ACC112 (cell line): Measurements from ENCODE around the gene CADM1.

Experiments
- H2AFZ ChIP-seq: fragments of 200-600 bp; sonication (generic); one replicate; pipeline ENCODE4 v1.6.0; 2017; ENCODE audit warnings: antibody characterized with exemption, low read length; ENCODE audit not compliant: unreplicated experiment
- H3K27ac ChIP-seq: fragments of 200-600 bp; sonication (generic); 2 replicates; pipeline ENCODE4 v1.5.1; 2014; ENCODE audit warnings: low read depth, mild to moderate bottlenecking, antibody characterized with exemption, low read length, moderate library complexity
- H3K27me3 ChIP-seq: fragments of 200-600 bp; sonication (generic); 2 replicates; pipeline ENCODE4 v1.6.1; 2014; ENCODE audit warnings: mild to moderate bottlenecking, antibody characterized with exemption, low read length, moderate library complexity, mixed read lengths; ENCODE audit not compliant: insufficient read depth
- H3K36me3 ChIP-seq: fragments of 200-600 bp; sonication (generic); 2 replicates; pipeline ENCODE4 v1.6.1; 2016; ENCODE audit warnings: mild to moderate bottlenecking, antibody characterized with exemption, low read length, moderate library complexity, mixed read lengths; ENCODE audit not compliant: insufficient read depth
- H3K4me1 ChIP-seq: fragments of 200-600 bp; sonication (generic); one replicate; pipeline ENCODE4 v1.6.1; 2016; ENCODE audit warnings: low read length, mixed read lengths; ENCODE audit not compliant: insufficient read depth, unreplicated experiment, control insufficient read depth
- H3K4me3 ChIP-seq: fragments of 200-600 bp; sonication (generic); 2 replicates; pipeline ENCODE4 v1.5.1; 2014; ENCODE audit warnings: mild to moderate bottlenecking, low read depth, low read length
- H3K79me2 ChIP-seq: fragments of 200-600 bp; sonication (generic); one replicate; pipeline ENCODE4 v1.6.0; 2016; ENCODE audit warnings: low read length; ENCODE audit not compliant: control insufficient read depth, unreplicated experiment, insufficient read depth

Gene CADM1

DNA sequence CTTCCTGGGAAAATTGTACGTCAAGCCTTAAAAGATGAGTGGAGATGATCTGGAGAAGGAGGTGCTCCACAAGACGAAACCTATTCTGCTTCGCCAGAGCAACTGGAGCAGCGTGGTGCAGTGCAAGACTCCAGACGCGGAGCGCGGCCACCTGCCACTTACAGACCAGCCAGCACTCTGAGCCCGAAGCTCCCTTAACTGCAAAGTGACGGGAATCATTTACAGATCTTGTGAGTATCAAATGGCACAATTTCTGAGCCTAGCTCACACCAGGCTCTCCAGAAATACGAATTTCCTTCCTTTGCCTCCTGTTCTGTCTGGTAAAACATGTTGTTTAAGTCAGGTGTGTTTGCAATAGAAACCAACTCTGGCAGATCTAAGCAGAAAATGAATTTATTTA, 369.3 kb downstream of the CADM1 start:
- no peaks in the 10 kb centered on the region for H3K4me1 ChIP-seq
- H3K79me2 ChIP-seq, result no peaks in the 10 kb centered on the region
- H3K27ac ChIP-seq, result no peak overlapping the region
- no peak overlapping the region for H3K4me3 ChIP-seq
- H3K36me3 ChIP-seq, result no peaks in the 10 kb centered on the region
- H2AFZ ChIP-seq, result no peak overlapping the region
- H3K27me3 ChIP-seq, result no peaks in the 10 kb centered on the region

DNA sequence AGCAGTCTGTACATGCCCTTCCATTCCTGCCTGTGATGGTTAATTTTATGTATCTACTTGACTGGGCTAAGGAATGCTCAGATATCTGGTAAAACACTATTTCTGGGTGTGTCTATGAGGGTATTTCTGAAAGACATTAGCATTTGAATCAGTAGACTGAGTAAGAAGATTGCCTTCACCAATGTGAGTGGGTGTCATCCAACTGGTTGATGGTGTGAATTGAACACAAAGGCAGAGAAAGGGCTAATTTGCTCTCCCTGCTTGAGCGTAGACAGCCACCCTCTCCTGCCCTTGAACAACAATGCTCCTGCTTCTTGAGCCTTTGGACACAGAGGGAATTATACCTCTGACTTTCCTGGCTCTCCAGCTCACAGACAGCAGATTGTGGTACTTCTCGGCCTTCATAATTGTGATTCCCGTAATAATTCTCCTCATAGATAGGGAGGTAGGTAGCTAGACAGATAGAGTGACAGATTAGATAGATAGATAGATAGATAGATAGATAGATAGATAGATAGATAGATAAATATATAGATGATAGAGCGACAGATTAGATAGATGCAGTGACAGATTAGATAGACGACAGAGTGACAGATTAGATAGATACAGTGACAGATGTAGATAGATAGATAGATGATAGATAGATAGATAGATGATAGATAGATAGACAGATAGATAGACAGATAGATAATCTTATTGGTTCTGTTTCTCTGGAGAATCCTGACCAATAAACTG, 370.6 kb downstream of the CADM1 start:
- H3K27me3 ChIP-seq, result no peaks in the 10 kb centered on the region
- no peak overlapping the region for H3K4me3 ChIP-seq
- H2AFZ ChIP-seq, result no peak overlapping the region
- no peaks in the 10 kb centered on the region for H3K36me3 ChIP-seq
- no peaks in the 10 kb centered on the region for H3K4me1 ChIP-seq
- H3K27ac ChIP-seq, result no peak overlapping the region
- no peaks in the 10 kb centered on the region for H3K79me2 ChIP-seq

DNA sequence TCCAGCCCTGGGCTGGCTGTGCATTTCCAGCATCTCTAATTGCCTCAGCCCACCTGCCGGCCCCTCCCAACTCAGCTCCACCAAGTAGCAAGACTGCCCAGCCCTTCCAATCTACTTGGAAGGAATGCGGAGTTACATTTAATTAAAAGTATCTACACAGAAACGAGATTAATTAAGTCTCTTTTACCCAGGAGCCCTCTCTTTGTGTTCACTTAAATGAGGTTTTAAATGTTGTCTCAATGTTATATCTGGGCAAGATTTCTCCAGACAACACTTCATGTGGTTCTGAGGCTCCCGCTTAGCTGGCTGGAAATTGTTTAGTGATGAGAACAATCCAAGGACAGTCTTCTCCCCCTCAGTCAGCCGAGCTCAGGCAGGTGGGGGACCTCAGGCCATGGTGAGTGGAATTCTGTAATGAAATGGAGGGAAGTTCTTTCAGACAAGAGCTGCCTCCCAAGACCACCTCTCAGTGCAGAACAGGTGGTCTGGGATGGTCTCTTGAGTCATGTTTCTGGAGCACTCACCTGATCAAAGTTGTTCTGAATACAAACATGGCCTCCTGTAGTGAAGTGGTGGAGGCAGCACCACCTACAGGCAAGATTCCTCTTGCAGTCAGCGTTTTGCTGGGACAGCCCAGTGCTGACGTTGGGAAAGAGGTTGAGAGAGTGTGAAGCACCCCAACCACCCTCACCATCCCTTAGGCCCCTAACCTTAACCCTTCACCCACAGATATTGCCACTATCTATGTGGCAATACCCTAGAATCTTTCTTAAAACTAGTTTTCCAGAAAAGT, 371.6 kb downstream of the CADM1 start:
- no peaks in the 10 kb centered on the region for H3K79me2 ChIP-seq
- no peak overlapping the region for H3K27ac ChIP-seq
- no peaks in the 10 kb centered on the region for H3K27me3 ChIP-seq
- H3K36me3 ChIP-seq, result no peaks in the 10 kb centered on the region
- no peaks in the 10 kb centered on the region for H3K4me1 ChIP-seq
- H2AFZ ChIP-seq, result no peak overlapping the region
- no peak overlapping the region for H3K4me3 ChIP-seq

DNA sequence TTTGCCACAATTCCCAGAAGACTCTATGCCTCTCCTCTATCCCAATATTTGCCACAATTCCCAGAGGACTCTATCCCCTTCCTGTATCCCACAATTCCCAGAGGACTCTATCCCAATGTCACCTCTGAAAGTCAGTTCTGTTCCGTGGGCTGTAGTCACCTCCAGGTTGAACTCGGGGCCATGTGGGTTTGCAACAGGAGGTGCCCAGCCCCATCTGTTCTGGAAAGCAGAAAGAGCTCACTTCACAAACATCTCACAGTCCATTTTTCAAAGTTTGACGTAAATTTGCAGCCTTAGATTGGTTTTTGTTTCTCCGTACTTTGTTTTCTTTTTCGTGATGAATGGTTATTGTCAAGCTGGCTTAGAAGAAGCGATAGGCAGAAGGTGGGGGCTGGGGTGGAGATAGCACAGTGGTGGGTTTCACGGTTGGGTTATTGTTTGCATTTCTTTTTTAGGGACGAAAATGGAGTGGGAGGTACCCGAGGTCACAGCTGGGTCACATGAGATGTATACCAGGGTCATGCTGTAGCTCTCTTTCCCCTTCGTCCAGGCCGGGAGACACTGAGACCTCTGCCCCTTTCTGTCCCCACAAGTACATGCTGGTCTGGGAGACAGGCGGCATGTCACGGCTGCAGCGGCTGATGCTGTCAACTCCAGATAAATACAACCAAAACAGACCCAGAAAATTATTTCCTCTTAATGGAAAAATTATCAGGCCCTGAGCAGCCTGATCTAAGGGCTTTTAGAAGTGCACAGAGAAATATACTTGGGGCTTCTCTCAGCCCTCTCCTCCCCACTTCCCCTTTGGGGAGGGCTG, 374.5 kb downstream of the CADM1 start:
- Histone ChIP-seq H2AFZ (no peak overlapping the region), H3K36me3 (no peaks in the 10 kb centered on the region), H3K79me2 (no peaks in the 10 kb centered on the region), H3K27me3 (no peaks in the 10 kb centered on the region), H3K4me1 (no peaks in the 10 kb centered on the region), H3K27ac (no peak overlapping the region), H3K4me3 (no peak overlapping the region)

DNA sequence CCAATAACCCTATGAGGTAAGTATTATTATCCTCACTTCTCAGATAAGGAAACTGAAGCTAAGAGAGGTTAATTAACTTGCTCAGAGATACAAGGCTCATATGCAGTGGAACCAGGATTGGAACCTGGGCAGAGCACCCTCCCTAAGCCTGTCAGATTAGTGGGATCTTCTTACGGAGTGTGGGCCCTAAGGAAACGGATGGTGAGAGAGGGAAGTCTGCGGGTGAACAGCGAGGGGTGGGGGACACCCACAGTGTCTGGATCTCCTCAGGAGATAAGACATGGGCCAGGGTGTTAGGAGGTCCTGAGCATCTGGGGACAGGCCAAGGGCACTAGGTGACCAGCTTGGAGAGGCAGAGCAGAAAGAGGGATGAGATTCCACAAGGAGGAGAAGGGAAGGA, 376.0 kb downstream of the CADM1 start:
- Histone ChIP-seq H3K4me3 (no peak overlapping the region), H3K36me3 (no peaks in the 10 kb centered on the region), H3K79me2 (no peaks in the 10 kb centered on the region), H3K27me3 (no peaks in the 10 kb centered on the region), H2AFZ (no peak overlapping the region), H3K4me1 (no peaks in the 10 kb centered on the region), H3K27ac (no peak overlapping the region)

DNA sequence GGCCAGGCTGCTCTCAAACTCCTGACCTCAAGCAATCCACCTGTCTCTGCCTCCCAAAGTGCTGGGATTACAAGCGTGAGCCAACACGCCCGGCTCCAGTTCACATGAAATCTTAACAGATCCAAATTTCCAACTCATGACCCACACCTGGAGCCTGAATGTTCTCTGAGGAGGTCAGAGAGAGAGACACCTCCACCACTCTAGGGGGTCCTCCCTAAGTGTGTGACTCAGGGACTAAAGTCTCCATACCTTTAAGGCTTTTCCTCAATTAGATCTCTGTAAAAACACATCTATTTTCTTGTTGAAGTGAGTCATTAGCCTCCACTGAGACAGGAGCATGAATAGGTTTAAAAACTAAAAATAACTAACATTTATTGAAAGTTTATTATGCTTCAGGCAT, 376.4 kb downstream of the CADM1 start:
- Histone ChIP-seq H2AFZ (no peak overlapping the region), H3K4me3 (no peak overlapping the region), H3K4me1 (no peaks in the 10 kb centered on the region), H3K79me2 (no peaks in the 10 kb centered on the region), H3K36me3 (no peaks in the 10 kb centered on the region), H3K27ac (no peak overlapping the region), H3K27me3 (no peaks in the 10 kb centered on the region)

DNA sequence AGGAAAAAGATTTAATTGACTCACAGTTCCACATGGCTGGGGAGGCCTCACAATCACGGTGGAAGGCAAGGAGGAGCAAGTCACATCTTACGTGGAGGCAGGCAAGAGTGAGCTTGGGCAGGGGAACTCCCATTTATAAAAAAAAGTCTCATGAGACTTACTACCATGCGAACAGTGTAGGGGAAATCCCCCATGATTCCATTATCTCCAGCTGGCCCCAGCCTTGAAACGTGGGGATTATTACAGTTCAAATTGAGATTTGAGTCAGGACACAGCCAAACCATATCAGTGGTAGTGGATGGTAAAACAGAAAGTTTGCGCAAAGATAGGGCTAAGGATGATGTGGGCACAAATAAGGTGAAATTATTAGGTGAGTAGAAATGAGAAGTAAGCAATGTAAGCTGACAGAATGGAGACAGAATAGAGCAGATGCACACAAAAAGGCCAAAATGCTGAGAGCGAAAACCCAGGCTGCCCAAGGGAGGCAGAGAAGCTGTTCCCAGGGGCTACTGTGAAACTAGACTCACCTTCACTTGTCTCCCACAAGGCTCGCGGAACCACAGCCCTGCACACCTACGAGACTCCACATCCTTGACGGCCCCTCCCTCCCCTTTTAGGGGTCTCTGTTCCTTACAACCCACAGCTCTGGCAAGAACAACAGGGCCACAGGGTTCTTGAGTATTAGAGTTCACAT, 377.6 kb downstream of the CADM1 start:
- no peaks in the 10 kb centered on the region for H3K79me2 ChIP-seq
- no peak overlapping the region for H3K4me3 ChIP-seq
- no peak overlapping the region for H2AFZ ChIP-seq
- no peaks in the 10 kb centered on the region for H3K36me3 ChIP-seq
- H3K27me3 ChIP-seq, result no peaks in the 10 kb centered on the region
- H3K27ac ChIP-seq, result no peak overlapping the region
- H3K4me1 ChIP-seq, result no peaks in the 10 kb centered on the region

DNA sequence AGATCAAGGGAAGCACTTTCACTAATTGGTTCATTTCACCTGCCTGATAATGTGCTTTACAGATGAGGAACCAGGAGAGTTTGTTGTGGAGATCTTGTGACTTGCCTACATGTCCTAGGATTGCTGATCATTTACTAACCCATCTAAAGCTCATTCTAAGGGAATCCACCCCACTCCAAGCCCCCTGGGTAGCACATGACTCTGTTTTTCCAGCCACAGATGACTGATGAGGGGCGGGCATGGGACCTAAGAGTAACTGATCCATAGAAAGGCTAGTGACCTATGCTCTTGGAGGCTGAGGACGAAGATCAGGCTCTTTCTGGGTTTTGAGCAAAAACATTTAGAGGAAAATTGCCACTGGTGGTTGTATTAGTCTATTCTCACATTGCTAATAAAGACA, 378.1 kb downstream of the CADM1 start:
- H2AFZ ChIP-seq, result no peak overlapping the region
- H3K4me1 ChIP-seq, result no peaks in the 10 kb centered on the region
- H3K27me3 ChIP-seq, result no peaks in the 10 kb centered on the region
- no peaks in the 10 kb centered on the region for H3K79me2 ChIP-seq
- no peak overlapping the region for H3K4me3 ChIP-seq
- H3K27ac ChIP-seq, result no peak overlapping the region
- H3K36me3 ChIP-seq, result no peaks in the 10 kb centered on the region

DNA sequence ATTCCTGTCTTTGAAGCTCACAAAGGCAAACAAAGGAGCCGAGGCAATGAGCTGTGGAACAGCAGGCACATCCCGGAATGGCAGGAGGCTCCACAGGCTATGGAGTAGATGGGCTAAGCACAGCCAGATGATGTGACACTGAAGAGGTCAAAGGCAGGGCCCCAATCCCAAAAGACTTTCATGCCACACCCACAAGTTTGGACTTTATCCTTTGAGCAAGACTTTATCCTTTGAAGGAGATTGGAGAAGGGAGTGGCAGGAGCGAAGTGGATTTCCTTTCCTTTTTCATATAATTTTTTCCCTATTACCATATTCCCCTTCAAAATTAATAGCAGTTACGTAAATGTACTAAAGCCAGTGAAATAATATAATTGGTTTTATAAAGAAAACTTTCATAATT, 379.4 kb downstream of the CADM1 start:
- no peaks in the 10 kb centered on the region for H3K4me1 ChIP-seq
- H3K27me3 ChIP-seq, result no peaks in the 10 kb centered on the region
- H2AFZ ChIP-seq, result no peak overlapping the region
- no peak overlapping the region for H3K27ac ChIP-seq
- no peak overlapping the region for H3K4me3 ChIP-seq
- H3K36me3 ChIP-seq, result no peaks in the 10 kb centered on the region
- H3K79me2 ChIP-seq, result no peaks in the 10 kb centered on the region

DNA sequence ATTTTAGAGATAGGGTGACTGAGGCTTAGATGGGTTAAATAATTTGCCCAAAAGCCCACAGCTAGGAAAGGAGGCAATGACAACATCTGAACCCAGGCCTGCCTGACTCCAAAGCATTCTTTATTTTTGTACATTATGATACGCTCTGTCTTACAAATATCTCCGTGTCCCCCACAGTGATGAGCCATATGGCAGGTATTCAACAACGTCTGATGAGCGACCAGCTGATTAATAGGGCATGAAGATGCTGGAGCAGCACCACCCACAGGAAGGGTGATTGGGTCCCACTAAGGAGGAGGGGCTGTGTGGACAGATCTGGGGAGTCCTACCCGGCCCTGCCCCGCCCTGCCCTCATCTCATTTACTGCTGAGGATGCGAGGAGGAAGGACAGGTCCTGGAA, 380.6 kb downstream of the CADM1 start:
- Histone ChIP-seq H3K36me3 (no peaks in the 10 kb centered on the region), H3K27ac (no peak overlapping the region), H3K27me3 (no peaks in the 10 kb centered on the region), H2AFZ (no peak overlapping the region), H3K4me3 (no peak overlapping the region), H3K79me2 (no peaks in the 10 kb centered on the region), H3K4me1 (no peaks in the 10 kb centered on the region)
